Measurements from ENCODE around the gene FOXL1. TPM values are rescaled to one million over a fixed set of nuclear protein-coding genes. Genes with fewer than 3 reads are reported as not detected.

The FOXL1 gene
- total RNA-seq, 1 experiment from 2014 or later: 0.13 TPM

DNA sequence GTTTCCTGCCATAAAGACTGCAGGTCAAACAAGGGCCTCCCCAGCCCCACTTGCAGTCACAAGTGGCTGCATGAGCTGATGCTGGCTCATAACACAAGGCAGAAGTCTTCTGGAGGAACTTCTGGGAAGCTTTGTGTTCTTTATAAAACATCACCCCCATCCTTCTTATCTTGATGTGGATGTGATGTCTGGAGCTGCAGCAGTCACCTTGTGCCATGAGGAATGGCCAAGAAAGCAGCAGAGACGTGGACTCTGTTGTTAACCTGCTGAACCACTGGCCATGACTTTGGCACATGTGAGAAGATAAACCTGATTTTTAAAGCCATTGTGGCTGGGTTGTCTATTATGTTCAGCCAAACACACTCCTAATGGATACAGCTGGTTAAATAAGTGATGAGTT lies 41.8 kb downstream of the FOXL1 start:
- intact Hi-C loops (cut with micrococcal nuclease; ENCODE audit: unreplicated experiment): no loop called here
- no peak overlapping the region for H3K4me3 ChIP-seq (ENCODE audit: low read depth, low read length, poor library complexity, severe bottlenecking)
- H3K4me1 ChIP-seq (ENCODE audit: insufficient read depth, low read length, poor library complexity, severe bottlenecking): no peaks in the 10 kb centered on the region
- CTCF ChIA-PET: no interaction called here
- no peak for DNase-seq (ENCODE audit: low spot score)
- no peaks in the 10 kb centered on the region for H3K36me3 ChIP-seq (ENCODE audit: insufficient read depth, low read length, poor library complexity, severe bottlenecking)
- POLR2A ChIA-PET (ENCODE audit: low non-redundant PET): no interaction called here
- no peaks in the 10 kb centered on the region for H3K9me3 ChIP-seq (ENCODE audit: low read depth, low read length, poor library complexity, severe bottlenecking)
- BruUV-seq (replicated peaks): no TSS peak
- no peaks in the 10 kb centered on the region for H3K27me3 ChIP-seq (replicated peaks; ENCODE audit: insufficient read depth, low read depth, low read length, poor library complexity)
- TF ChIP-seq EZH2 (IDR thresholded peaks at IDR 0.05; ENCODE audit: borderline replicate concordance, low read depth, low read length, poor library complexity, severe bottlenecking): no peak
- TF ChIP-seq, protein P1, sequence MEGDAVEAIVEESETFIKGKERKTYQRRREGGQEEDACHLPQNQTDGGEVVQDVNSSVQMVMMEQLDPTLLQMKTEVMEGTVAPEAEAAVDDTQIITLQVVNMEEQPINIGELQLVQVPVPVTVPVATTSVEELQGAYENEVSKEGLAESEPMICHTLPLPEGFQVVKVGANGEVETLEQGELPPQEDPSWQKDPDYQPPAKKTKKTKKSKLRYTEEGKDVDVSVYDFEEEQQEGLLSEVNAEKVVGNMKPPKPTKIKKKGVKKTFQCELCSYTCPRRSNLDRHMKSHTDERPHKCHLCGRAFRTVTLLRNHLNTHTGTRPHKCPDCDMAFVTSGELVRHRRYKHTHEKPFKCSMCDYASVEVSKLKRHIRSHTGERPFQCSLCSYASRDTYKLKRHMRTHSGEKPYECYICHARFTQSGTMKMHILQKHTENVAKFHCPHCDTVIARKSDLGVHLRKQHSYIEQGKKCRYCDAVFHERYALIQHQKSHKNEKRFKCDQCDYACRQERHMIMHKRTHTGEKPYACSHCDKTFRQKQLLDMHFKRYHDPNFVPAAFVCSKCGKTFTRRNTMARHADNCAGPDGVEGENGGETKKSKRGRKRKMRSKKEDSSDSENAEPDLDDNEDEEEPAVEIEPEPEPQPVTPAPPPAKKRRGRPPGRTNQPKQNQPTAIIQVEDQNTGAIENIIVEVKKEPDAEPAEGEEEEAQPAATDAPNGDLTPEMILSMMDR (conservative IDR thresholded peaks at IDR 0.05; ENCODE audit: low read depth, low read length): no peak
- H3K27ac ChIP-seq (ENCODE audit: low read depth, low read length, poor library complexity, severe bottlenecking): no peak overlapping the region

DNA sequence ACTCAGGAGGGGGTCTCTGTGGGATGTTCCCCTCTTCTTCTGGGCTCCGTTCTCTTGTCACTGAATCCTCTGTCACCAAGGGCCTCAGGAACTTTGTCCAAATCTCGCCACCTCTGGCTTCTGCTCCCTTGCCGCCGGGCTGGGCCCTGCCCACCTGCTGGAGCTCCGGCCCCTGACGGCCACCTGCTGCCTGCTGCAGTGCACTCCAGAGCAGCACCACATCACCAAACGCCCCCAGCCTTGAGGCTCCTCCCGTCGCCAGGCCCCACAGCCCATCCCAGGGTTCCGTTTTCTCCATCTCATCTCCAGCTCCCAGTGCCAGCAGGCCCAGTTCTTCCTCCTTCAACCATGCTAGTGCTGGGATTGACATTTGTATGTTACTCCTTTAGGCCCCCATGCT lies 43.6 kb downstream of the FOXL1 start:
- intact Hi-C loops (cut with micrococcal nuclease; ENCODE audit: unreplicated experiment): no loop called here
- Histone ChIP-seq H3K4me1 (ENCODE audit: insufficient read depth, low read length, poor library complexity, severe bottlenecking) (no peaks in the 10 kb centered on the region), H3K9me3 (ENCODE audit: low read depth, low read length, poor library complexity, severe bottlenecking) (no peaks in the 10 kb centered on the region), H3K27ac (ENCODE audit: low read depth, low read length, poor library complexity, severe bottlenecking) (no peak overlapping the region), H3K4me3 (ENCODE audit: low read depth, low read length, poor library complexity, severe bottlenecking) (no peak overlapping the region), H3K27me3 (replicated peaks; ENCODE audit: insufficient read depth, low read depth, low read length, poor library complexity) (no peaks in the 10 kb centered on the region), H3K36me3 (ENCODE audit: insufficient read depth, low read length, poor library complexity, severe bottlenecking) (no peaks in the 10 kb centered on the region)
- no TSS peak for BruUV-seq (replicated peaks)
- TF ChIP-seq, protein P1 (conservative IDR thresholded peaks at IDR 0.05; ENCODE audit: low read depth, low read length): no peak
- no peak for TF ChIP-seq EZH2 (IDR thresholded peaks at IDR 0.05; ENCODE audit: borderline replicate concordance, low read depth, low read length, poor library complexity, severe bottlenecking)
- ChIA-PET CTCF (no interaction called here), POLR2A (ENCODE audit: low non-redundant PET) (no interaction called here)
- no peak for DNase-seq (ENCODE audit: low spot score)

DNA sequence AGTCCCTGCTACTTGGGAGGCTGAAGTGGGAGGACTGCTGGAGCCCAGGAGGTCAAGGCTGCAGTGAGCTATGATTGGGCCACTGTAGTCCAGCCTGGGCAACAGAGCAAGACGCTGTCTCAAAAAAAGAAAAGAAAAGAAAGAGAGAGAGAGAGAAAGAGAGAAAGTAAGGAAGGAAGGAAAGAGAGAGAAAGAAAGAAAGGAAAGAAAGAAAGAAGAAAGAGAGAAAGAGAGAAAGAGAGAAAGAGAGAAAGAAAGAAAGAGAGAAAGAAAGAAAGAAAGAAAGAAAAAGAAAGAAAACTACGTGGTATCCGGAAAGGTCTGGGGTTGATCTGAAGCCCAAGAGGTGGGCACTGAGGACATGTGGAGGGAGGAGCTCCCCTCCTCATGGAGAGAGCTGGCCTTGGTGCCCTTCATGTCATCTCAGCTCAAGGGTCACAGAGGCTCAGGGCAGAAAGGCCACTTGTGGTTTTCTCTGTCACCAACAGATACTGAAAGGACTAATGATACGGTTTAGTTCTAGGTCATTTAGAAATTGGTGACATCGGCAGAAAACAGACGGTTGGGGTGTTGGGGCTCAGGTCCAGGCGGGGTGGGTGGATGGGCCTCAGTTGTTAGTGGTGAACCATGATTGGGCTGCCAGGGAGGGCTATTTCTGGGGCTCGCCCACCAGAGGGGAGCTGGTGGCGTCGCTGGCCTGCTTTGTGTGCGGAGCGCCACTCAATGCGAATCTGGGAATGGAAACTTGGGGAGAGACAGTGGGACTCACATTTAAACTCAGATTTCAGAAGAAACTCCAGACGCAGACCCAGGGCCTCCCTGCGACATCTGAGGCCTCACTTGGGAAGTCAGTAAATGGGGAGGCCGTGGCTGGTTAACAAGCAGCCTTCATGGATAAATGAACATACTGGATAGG lies 44.6 kb downstream of the FOXL1 start:
- H3K9me3 ChIP-seq (ENCODE audit: low read depth, low read length, poor library complexity, severe bottlenecking): no peaks in the 10 kb centered on the region
- DNase-seq (ENCODE audit: low spot score): no peak
- no peaks in the 10 kb centered on the region for H3K4me1 ChIP-seq (ENCODE audit: insufficient read depth, low read length, poor library complexity, severe bottlenecking)
- TF ChIP-seq, protein P1 (conservative IDR thresholded peaks at IDR 0.05; ENCODE audit: low read depth, low read length): no peak
- no peak for TF ChIP-seq EZH2 (IDR thresholded peaks at IDR 0.05; ENCODE audit: borderline replicate concordance, low read depth, low read length, poor library complexity, severe bottlenecking)
- ChIA-PET CTCF (no interaction called here), POLR2A (ENCODE audit: low non-redundant PET) (no interaction called here)
- no TSS peak for BruUV-seq (replicated peaks)
- no peak overlapping the region for H3K4me3 ChIP-seq (ENCODE audit: low read depth, low read length, poor library complexity, severe bottlenecking)
- intact Hi-C loops (cut with micrococcal nuclease; ENCODE audit: unreplicated experiment): no loop called here
- H3K27me3 ChIP-seq (replicated peaks; ENCODE audit: insufficient read depth, low read depth, low read length, poor library complexity): no peaks in the 10 kb centered on the region
- H3K36me3 ChIP-seq (ENCODE audit: insufficient read depth, low read length, poor library complexity, severe bottlenecking): no peaks in the 10 kb centered on the region
- H3K27ac ChIP-seq (ENCODE audit: low read depth, low read length, poor library complexity, severe bottlenecking): no peak overlapping the region
